Panc1 (cell line): ENCODE data around the gene MFF. TPM values are rescaled to one million over a fixed set of nuclear protein-coding genes. Genes with fewer than 3 reads are reported as not detected.
"Not testable (repeated sequence)": the region's sequence is repeated elsewhere in the genome, so short reads cannot be mapped to it uniquely, and the experiment has no call there.

Experiments used
- ATAC-seq: fragments of 200-7000 bp; cut with Tn5 transposase; 2 replicates; pipeline ENCODE4 v1.9.1; 2020; ENCODE audit warnings: mild to moderate bottlenecking, moderate library complexity
- BruUV-seq: library from RNA; stranded (reverse); fragments of 400-500 nt; replicated peaks from 2 replicates; lab custom pipeline; 2021; lab: Mats Ljungman, UMichigan
- CTCF ChIA-PET: fragments of 300-600 bp; sonication (Branson Sonifier 250); formaldehyde crosslinking; loops from one replicate; lab custom pipeline; 2022; ENCODE audit warnings: antibody characterized with exemption; lab: Charles Lee
- POLR2A ChIA-PET: fragments of 300-600 bp; sonication (Branson Sonifier 250); formaldehyde crosslinking; loops from one replicate; lab custom pipeline; 2022; ENCODE audit warnings: antibody characterized with exemption; lab: Charles Lee
- DNase-seq: peaks from one replicate; pipeline ENCODE4 v3.0.0-alpha.2; 2010; ENCODE audit warnings: low read depth, low spot score
- H3K27ac ChIP-seq: 2 replicates; pipeline ENCODE4 v1.5.1; 2011; ENCODE audit warnings: mild to moderate bottlenecking, low read length, inconsistent platforms
- H3K27me3 ChIP-seq: fragments of 200-500 bp; sonication (Bioruptor generic); 2 replicates; pipeline ENCODE4 v1.6.0; 2014; ENCODE audit warnings: low read length, inconsistent platforms; ENCODE audit not compliant: control insufficient read depth, insufficient read depth
- H3K36me3 ChIP-seq: fragments of 200-500 bp; sonication (Bioruptor generic); 2 replicates; pipeline ENCODE4 v1.5.1; 2014; ENCODE audit warnings: inconsistent platforms, mild to moderate bottlenecking, low read length, moderate library complexity; ENCODE audit not compliant: control insufficient read depth, insufficient read depth
- H3K4me1 ChIP-seq: 2 replicates; pipeline ENCODE4 v1.5.1; 2011; ENCODE audit warnings: inconsistent platforms, mild to moderate bottlenecking, low read length, moderate library complexity; ENCODE audit not compliant: control insufficient read depth, insufficient read depth
- H3K4me3 ChIP-seq, 2 experiments: 2 replicates each; pipeline ENCODE4 v1.5.1; 2011 to 2012; ENCODE audit warnings: low read depth in 2 of 2, low read length in 2 of 2, mild to moderate bottlenecking in 2 of 2, inconsistent platforms in 1 of 2, moderate library complexity in 1 of 2
- H3K9me3 ChIP-seq: fragments of 200-500 bp; sonication (Bioruptor generic); 2 replicates; pipeline ENCODE4 v1.5.1; 2014; ENCODE audit warnings: low read depth, mild to moderate bottlenecking, inconsistent platforms, low read length, moderate library complexity; ENCODE audit not compliant: control insufficient read depth, insufficient read depth
- POLR2AphosphoS5 ChIP-seq: IDR thresholded peaks from 2 replicates; pipeline ENCODE4 v1.6.1; 2012; ENCODE audit warnings: mild to moderate bottlenecking, low read depth, low read length, moderate library complexity
- REST ChIP-seq, 2 experiments: IDR thresholded peaks; 2 replicates each; pipeline ENCODE4 v1.6.1; 2011 to 2012; ENCODE audit warnings: low read depth in 2 of 2, control low read depth in 1 of 2, low read length in 1 of 2, mild to moderate bottlenecking in 1 of 2, moderate library complexity in 1 of 2; ENCODE audit not compliant: insufficient read depth in 1 of 2
- SIN3A ChIP-seq: IDR thresholded peaks from 2 replicates; pipeline ENCODE4 v1.6.1; 2012; ENCODE audit warnings: low read depth, mild to moderate bottlenecking, low read length, moderate library complexity, borderline replicate concordance; ENCODE audit not compliant: insufficient read depth
- TCF7L2 ChIP-seq: IDR thresholded peaks from 2 replicates; pipeline ENCODE4 v1.6.1; 2011; ENCODE audit warnings: mild to moderate bottlenecking, low read depth, low read length, inconsistent platforms
- in situ Hi-C: cut with HindIII; loops from 2 replicates; pipeline ENCODE4 v1.10.0; 2016; ENCODE audit warnings: low sequenced_read_pairs, low pct_unique_long_range_greater_than_20kb
- intact Hi-C: fragments of 100-400 bp; cut with micrococcal nuclease; formaldehyde crosslinking; loops from one replicate; pipeline ENCODE4 v1.10.0; 2022; ENCODE audit not compliant: unreplicated experiment
- total RNA-seq: library from RNA; stranded (reverse); gene quantifications from one replicate; pipeline ENCODE4 v1.2.1, GENCODE V29; 2021; ENCODE audit not compliant: unreplicated experiment
- TF ChIP-seq, protein P1 (sequence below): fragments of 450-650 bp; IDR thresholded peaks from 2 replicates; pipeline ENCODE4 v1.5.1; 2017; ENCODE audit warnings: mild to moderate bottlenecking

Gene MFF
- total RNA-seq, 1 experiment from 2014 or later = 60.6 TPM

DNA sequence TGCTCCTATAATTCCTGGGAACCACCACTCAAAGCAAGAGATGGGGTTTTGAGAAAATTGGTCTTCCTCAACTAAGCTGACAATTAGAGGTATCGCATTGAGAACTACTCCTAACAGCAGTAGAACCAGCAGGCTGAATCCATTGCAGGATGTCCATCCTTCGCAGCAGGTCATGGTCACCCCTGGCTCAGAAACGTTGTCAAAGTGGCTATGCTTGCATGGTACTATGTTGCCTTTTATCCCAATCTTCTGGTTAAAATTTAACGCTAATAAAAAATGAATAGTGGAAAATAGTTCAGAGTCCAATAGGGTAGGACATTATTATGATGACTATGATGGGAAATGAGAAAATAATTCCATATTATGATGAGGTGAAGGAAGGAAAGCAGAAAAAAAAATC, 54.0 kb downstream of the MFF start, which contains the start of gene TM4SF20:
Gene TM4SF20 (minus strand): TSS at position 212 of the 400 bp plus-strand sequence. CDS start 38 bp downstream, at position 174.
- no peak for ATAC-seq
- no peaks in the 10 kb centered on the region for H3K4me1 ChIP-seq
- DNase-seq = no peak
- POLR2A ChIA-PET = interaction anchor here (0.6 to 0.7 kb wide), 2 partner anchors 19 to 924 kb away, joined by 3 to 5 read pairs; no protein-coding TSS in a partner anchor
- intact Hi-C loops = no loop called here
- no peak within 1 kb of the TSS for H3K27ac ChIP-seq
- no peak for TF ChIP-seq SIN3A
- TF ChIP-seq TCF7L2 = no peak
- TF ChIP-seq, protein P1, sequence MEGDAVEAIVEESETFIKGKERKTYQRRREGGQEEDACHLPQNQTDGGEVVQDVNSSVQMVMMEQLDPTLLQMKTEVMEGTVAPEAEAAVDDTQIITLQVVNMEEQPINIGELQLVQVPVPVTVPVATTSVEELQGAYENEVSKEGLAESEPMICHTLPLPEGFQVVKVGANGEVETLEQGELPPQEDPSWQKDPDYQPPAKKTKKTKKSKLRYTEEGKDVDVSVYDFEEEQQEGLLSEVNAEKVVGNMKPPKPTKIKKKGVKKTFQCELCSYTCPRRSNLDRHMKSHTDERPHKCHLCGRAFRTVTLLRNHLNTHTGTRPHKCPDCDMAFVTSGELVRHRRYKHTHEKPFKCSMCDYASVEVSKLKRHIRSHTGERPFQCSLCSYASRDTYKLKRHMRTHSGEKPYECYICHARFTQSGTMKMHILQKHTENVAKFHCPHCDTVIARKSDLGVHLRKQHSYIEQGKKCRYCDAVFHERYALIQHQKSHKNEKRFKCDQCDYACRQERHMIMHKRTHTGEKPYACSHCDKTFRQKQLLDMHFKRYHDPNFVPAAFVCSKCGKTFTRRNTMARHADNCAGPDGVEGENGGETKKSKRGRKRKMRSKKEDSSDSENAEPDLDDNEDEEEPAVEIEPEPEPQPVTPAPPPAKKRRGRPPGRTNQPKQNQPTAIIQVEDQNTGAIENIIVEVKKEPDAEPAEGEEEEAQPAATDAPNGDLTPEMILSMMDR = no peak
- TF ChIP-seq POLR2AphosphoS5 = no peak
- no peak for TF ChIP-seq REST (IDR thresholded peaks at IDR 0.05; ENCODE audit: insufficient read depth in 1 of 2, low read depth in 2 of 2, low read length in 1 of 2)
- in situ Hi-C loops = no loop called here
- no peak within 1 kb of the TSS for H3K4me3 ChIP-seq
- no peaks in the 10 kb centered on the region for H3K9me3 ChIP-seq
- H3K27me3 ChIP-seq = peaks cover 8% of the 10 kb centered on the region; the same call in 1 of the 2 replicates
- no peaks in the 10 kb centered on the region for H3K36me3 ChIP-seq
- BruUV-seq = no TSS peak
- CTCF ChIA-PET = interaction anchor here (0.7 kb wide), 1 partner anchor 94 kb away, joined by 3 read pairs; no protein-coding TSS in a partner anchor

DNA sequence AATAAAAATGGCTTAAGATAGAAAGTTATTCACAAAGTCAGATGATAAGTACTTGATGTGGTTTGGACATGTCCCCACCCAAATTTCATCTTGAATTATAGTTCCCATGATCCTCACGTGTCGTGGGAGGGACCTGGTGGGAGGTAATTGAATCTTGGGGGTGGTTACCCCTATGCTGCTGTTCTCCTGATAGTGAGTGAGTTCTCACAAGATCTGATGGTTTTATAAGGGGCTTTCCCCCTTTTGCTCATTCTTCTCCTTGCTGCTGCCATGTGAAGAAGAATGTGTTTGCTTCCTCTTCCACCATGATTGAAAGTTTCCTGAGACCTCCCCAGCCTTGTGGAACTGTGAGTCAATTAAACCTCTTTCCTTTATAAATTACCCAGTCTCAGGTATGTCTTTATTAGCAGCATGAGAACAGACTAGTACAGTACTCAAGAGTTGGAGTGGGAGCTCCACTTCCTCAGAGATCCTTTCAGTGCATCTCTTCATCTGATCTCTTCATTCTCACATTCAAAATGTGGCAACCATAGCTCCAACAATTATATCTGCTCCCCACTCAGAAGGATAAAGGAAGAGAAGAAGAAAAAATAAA, 57.3 kb downstream of the MFF start:
- H3K9me3 ChIP-seq, DNase-seq, POLR2A ChIA-PET, CTCF ChIA-PET, H3K36me3 ChIP-seq, H3K27me3 ChIP-seq, H3K4me1 ChIP-seq, in situ Hi-C loops, H3K4me3 ChIP-seq, BruUV-seq, ATAC-seq, H3K27ac ChIP-seq: not testable (repeated sequence)
- intact Hi-C loops = loop anchor here (10.0 kb wide), 1 partner anchor 248 kb away; no protein-coding TSS in a partner anchor

DNA sequence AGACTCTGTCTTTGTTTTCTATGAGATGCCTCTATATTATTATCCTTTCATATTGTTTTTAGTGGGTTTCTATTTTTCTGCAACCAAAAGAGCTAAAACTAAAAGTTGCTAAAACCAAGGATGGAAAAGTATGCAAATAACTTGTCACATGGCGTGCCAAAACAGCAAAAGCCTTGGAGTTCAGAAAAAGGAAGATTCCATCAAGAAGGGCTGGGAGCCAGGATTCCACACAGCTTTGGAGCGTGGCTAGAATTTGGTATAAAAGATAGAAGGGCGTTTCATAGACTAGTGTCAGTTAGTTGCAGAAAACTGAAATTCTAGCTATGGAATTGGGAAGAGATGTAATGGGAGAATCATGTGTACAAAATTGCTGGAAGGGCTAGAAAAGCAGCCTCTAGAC, 58.6 kb downstream of the MFF start:
- Histone ChIP-seq H3K4me3 (no peak overlapping the region), H3K27ac (no peak overlapping the region), H3K9me3 (no peaks in the 10 kb centered on the region), H3K36me3 (no peaks in the 10 kb centered on the region), H3K4me1 (peaks cover 1% of the 10 kb centered on the region; the same call in 1 of the 2 replicates), H3K27me3 (peaks cover 8% of the 10 kb centered on the region; the same call in 1 of the 2 replicates)
- ChIA-PET POLR2A (no interaction called here), CTCF (no interaction called here)
- TF ChIP-seq POLR2AphosphoS5 (no peak), SIN3A (no peak), REST (IDR thresholded peaks at IDR 0.05; ENCODE audit: insufficient read depth in 1 of 2, low read depth in 2 of 2, low read length in 1 of 2) (no peak), TCF7L2 (no peak)
- TF ChIP-seq, protein P1 = no peak
- in situ Hi-C loops = no loop called here
- ATAC-seq (no peak), DNase-seq (no peak)
- intact Hi-C loops = loop anchor here (10.0 kb wide), 1 partner anchor 249 kb away; no protein-coding TSS in a partner anchor
- BruUV-seq = no TSS peak
